ENCODE data around the gene MED22.
A peak's percentile ranks its signal among the peaks of the same experiment; 100 is the strongest.
"Not testable (repeated sequence)": the region's sequence is repeated elsewhere in the genome, so short reads cannot be mapped to it uniquely, and the experiment has no call there.

The MED22 gene

GRCh38 chr9:133347985-133348717 is at the start of gene MED22, which contains the start of gene RPL7A:
MED22 (minus strand) TSS chr9:133348131; CDS start chr9:133346662, 1,469 bp downstream.
RPL7A (plus strand) TSS chr9:133348218; CDS start chr9:133348244, 26 bp downstream.
- DNase-seq, result peak; percentile 79 to 98 (median 86)
- intact Hi-C loops (cut with DNase I), result no loop called here

- intact Hi-C loops (cut with DNase I), result no loop called here
- DNase-seq, result peak in 1 of 10 donors; percentile 66
Measured at GRCh38 chr9:133397370-133397769, 49.4 kb upstream of the MED22 start.

- DNase-seq, result peak in 1 of 10 donors; percentile 72
- intact Hi-C loops (cut with DNase I), result no loop called here
Measured at GRCh38 chr9:133396952-133397351, 49.0 kb upstream of the MED22 start.

DNA sequence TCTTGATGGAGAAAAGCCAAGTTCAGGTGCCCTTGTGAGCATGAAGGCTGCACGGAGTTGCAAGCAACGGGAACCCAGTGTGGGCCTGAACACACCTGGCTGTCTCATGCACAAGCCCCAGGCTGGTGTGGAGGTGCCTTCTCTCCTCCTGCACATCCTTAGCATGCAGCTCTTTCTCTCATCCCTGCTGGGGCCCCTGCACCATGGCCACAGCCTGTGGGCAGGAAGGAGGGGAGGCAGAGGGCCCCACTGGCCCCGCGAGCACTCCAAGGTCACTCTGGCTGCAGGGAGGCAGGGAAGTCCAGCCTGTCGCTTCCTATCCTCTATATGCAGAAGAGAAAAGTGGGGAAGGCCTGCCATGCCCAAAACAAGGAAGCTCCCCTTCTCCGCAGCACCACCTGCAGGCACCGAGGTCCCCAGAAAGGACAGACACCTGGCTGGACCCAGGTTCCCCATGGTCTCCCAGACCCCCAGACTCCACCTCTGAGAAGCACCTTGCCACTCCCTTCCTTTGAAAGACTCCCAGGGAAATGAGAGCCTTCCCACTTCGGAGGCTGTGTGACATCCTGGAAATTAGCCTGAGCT is 46.8 kb upstream of the MED22 start:
- peak in 1 of 10 donors; percentile 74 for DNase-seq
- intact Hi-C loops (cut with DNase I), result no loop called here

- DNase-seq, result no peak
- intact Hi-C loops (cut with DNase I), result no loop called here
Measured at GRCh38 chr9:133393399-133393798, 45.5 kb upstream of the MED22 start.

DNA sequence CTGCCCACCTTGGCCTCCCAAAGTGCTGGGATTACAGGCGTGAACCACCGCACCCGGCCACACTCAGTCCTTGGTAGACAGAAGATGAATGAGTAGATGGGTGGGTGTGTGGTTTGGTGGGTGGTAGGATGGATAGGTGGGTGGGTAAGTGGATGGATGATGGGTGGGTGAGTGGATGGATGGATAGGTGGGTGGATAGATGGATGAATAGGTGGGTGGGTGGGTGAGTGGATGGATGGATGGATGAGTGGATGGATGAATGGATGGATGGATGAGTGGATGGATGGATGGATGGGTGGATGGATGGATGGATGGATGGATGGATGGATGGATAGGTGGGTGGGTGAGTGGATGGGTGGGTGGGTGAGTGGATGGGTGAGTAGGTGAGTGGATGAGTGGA is 44.4 kb upstream of the MED22 start:
- DNase-seq; intact Hi-C loops (cut with DNase I): not testable (repeated sequence)

- DNase-seq; intact Hi-C loops (cut with DNase I): not testable (repeated sequence)
Measured at GRCh38 chr9:133391449-133391848, 43.5 kb upstream of the MED22 start.

GRCh38 chr9:133390713-133391112 is 42.8 kb upstream of the MED22 start:
- intact Hi-C loops (cut with DNase I), result no loop called here
- no peak for DNase-seq

DNA sequence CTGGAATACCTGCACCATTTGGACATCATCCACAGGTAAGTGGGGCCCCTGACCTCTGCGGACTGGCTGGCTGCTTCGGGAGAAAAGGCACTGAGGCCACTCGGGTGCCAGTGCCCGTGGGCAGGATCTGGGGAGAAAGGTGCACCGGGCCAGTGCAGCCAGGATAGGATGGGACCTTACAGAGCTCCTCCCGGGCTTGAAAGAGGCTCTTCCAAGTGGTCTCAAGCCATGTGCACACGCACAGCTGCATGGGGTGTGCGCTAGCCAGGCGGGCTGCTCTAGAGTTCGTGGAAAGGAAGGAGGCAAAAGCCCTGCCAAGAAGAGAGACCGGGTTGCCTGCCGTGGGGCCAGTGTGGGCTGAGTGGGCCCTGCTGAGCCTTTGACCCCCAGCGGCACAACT is 41.6 kb upstream of the MED22 start:
- peak in 1 of 10 donors; percentile 62 for DNase-seq
- intact Hi-C loops (cut with DNase I), result no loop called here

DNA sequence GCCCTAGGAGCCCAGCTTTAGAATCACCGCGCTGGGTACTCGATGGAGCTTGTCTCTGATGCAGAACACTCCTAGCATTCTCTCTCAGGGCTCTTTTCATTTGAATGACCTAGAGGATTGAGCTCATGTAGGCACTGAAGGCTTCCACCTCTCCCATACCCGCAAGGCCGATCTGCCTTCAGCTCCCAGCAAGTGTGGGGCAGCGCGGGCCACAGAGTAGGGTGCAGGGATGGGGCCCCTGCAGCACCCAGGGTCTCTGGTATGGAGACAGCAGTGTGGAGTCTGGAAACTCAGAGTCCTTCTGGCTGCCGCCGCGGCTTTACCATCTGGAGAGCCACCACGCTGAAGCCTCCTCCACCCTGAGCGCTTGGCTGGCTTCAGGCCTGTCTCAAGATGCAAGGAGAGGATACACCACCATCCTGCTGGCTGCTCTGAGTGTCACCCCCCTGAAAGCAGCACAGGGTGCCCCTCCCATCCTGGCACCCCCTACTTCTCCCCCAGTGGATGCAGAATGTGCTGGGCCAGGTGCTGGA is 41.2 kb upstream of the MED22 start:
- peak in 7 of 10 donors; percentile 48 to 92 (median 74) for DNase-seq
- intact Hi-C loops (cut with DNase I), result no loop called here

GRCh38 chr9:133387680-133388079 is 39.7 kb upstream of the MED22 start:
- intact Hi-C loops (cut with DNase I), result no loop called here
- DNase-seq, result no peak

DNA sequence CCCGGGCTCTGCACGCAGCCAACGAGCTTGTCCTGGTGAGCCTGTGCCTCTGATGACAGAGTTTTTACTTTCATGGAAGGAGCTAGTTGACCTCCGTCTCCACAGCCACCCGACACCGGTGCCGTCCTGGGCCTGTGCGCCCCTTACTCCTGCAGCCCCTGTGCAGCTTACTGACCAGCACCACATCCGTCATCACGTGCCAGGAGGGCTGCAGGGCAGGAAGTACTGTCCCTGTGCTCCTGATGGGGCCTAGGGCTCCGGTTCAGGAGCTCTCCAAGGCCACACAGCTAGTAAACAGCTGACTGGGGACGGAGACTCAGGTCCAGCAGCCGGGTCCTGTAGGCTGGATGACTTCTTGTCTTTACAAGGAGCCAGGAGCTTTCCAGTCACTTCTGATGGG is 38.4 kb upstream of the MED22 start:
- intact Hi-C loops (cut with DNase I), result no loop called here

DNA sequence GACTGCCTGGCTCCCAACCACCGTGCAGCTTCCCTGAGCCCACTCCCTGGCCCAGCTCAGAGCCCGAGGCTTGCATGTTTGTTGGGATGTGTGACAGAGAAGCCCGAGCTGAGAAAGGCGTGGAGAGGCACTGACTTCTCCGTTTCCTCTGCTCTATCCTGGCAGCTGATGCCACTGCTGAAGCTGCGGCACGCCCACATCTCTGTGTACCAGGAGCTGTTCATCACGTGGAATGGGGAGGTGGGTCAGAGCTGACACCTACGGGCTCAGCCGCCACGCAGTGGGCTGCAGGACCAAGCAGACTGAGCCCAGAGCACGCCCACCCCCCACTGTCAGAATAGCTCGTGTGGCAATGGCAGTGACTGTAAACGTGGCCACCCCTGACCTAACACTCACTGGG is 37.5 kb upstream of the MED22 start:
- intact Hi-C loops (cut with DNase I), result no loop called here
- peak in 7 of 10 donors; percentile 44 to 93 (median 67) for DNase-seq

More for the DNA sequence above, 38.4 kb upstream of the MED22 start:
- no peak for DNase-seq

- no peak for DNase-seq
- intact Hi-C loops (cut with DNase I), result no loop called here
Measured at GRCh38 chr9:133384736-133385321, 36.9 kb upstream of the MED22 start.

- no peak for DNase-seq
- intact Hi-C loops (cut with DNase I), result no loop called here
Measured at GRCh38 chr9:133383438-133383837, 35.5 kb upstream of the MED22 start.

DNA sequence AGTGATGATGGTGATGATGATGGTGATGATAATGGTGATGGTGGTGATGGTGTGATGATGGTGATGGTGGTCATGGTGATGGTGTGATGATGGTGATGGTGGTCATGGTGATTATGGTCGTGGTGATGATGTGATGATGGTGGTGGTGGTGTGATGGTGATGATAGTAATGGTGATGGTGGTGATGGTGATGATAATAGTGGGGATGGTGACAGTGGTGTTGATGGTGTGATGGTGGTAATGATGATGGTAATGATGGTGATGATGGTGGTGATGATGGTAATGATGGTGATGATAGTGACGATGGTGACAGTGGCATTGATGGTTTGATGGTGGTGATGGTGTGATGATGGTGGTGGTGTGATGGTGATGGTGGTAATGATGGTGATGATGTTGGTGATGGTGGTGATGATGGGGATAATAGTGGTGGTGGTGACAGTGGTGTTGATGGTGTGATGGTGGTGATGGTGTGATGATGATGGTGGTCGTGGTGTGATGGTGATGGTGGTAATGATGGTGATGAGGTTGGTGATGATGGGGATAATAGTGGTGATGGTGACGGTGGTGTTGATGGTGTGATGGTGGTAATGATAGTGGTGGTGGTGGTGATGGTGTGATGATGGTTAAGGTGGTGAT is 34.7 kb upstream of the MED22 start:
- intact Hi-C loops (cut with DNase I), result no loop called here
- DNase-seq, result no peak

DNA sequence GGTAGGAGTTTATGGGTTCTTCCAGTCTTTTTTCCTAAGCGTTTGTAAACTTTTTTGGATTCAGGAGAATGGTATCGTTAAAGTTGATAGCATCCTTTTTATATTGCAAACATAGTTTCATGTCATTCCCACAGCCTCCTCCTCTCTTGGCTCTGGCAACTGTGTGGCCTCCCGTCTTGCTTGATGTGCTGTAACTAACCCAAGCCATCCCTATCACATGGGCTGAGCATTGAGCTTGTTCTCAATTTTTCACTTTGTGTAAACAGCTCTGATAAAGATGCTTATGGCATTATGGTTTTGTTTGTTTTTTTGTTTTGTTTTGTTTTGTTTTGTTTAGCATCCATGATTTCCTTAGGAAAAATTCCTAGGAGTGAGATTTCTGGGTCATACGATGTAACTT is 32.8 kb upstream of the MED22 start:
- intact Hi-C loops (cut with DNase I), result no loop called here
- peak in 1 of 10 donors; percentile 89 for DNase-seq

GRCh38 chr9:133379153-133380086 is 31.5 kb upstream of the MED22 start:
- intact Hi-C loops (cut with DNase I), result no loop called here

DNA sequence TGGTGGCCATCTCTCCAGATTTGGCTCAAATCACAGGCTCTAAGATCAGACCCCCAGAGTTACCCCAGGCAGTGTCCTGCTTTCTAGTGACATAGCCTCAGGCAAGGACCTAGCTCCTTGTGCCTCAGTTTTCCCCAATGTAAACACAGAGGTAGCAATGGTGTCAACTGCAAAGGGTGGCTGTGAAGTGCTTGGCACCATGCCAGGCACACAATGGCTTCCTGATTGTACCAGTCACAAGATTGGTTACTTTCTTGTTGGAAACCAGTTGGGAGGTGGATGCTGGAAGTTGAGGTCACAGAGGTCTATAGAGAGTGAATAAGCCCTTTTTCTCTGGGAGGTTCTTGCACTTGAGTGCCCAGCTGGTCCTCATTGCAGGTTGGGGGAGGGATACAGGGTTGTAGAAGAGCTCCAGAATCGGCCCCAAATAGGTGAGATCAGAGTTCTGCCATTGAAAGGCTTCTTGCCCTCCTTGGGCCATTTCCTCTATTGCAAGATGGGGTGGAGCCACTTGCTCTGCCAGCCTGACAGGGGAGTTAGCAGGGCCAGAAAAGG is 30.6 kb upstream of the MED22 start:
- intact Hi-C loops (cut with DNase I), result no loop called here
- no peak for DNase-seq

More at GRCh38 chr9:133379153-133380086, 31.5 kb upstream of the MED22 start:
- peak in 4 of 10 donors; percentile 25 to 92 (median 45) for DNase-seq

All from posterior cingulate gyrus (tissue), 11 donors.